ENCODE results near the gene PDZD7. TPM values are rescaled to one million over a fixed set of nuclear protein-coding genes. Genes with fewer than 3 reads are reported as not detected.

PDZD7 gene
- total RNA-seq, 4 donors from 2014 or later, result under 0.01 to 1.3 (median 0.61) TPM; not detected in 1

GRCh38 chr10:101006593-101007098 lies 24.3 kb downstream of the PDZD7 start:
- peaks cover 6 to 11% of the 10 kb centered on the region in 2 donors for H3K4me1 ChIP-seq
- no peaks in the 10 kb centered on the region for H3K27me3 ChIP-seq
- H3K27ac ChIP-seq, result peak overlapping the region; percentile 64 to 71
- intact Hi-C loops (cut with DNase I; ENCODE audit: low total_unique reads), result no loop called here
- TF ChIP-seq CTCF (IDR thresholded peaks at IDR 0.05), result no peak
- TF ChIP-seq POLR2A (IDR thresholded peaks at IDR 0.05), result no peak
- peak in 1 of 2 donors; percentile 46 for DNase-seq
- H3K36me3 ChIP-seq, result no peaks in the 10 kb centered on the region
- H3K4me3 ChIP-seq, result no peak overlapping the region
- H3K9me3 ChIP-seq, result no peaks in the 10 kb centered on the region

GRCh38 chr10:101005869-101006567 lies 24.9 kb downstream of the PDZD7 start:
- Histone ChIP-seq H3K9me3 (no peaks in the 10 kb centered on the region), H3K4me3 (no peak overlapping the region), H3K4me1 (peaks cover 6 to 11% of the 10 kb centered on the region in 2 donors), H3K27me3 (no peaks in the 10 kb centered on the region), H3K36me3 (no peaks in the 10 kb centered on the region), H3K27ac (peak overlapping the region in 1 of 2 donors; percentile 71)
- TF ChIP-seq CTCF (IDR thresholded peaks at IDR 0.05) (no peak), POLR2A (IDR thresholded peaks at IDR 0.05) (no peak)
- intact Hi-C loops (cut with DNase I; ENCODE audit: low total_unique reads), result no loop called here
- DNase-seq, result no peak

- H3K36me3 ChIP-seq, result no peaks in the 10 kb centered on the region
- no peak overlapping the region for H3K4me3 ChIP-seq
- H3K9me3 ChIP-seq, result no peaks in the 10 kb centered on the region
- no peaks in the 10 kb centered on the region for H3K27me3 ChIP-seq
- H3K27ac ChIP-seq, result no peak overlapping the region
- TF ChIP-seq CTCF (IDR thresholded peaks at IDR 0.05) (no peak), POLR2A (IDR thresholded peaks at IDR 0.05) (no peak)
- intact Hi-C loops (cut with DNase I; ENCODE audit: low total_unique reads), result no loop called here
- peaks cover 6 to 11% of the 10 kb centered on the region in 2 donors for H3K4me1 ChIP-seq
- DNase-seq, result no peak
Measured at GRCh38 chr10:101005361-101005760, 25.6 kb downstream of the PDZD7 start.

- no peak for DNase-seq
- peaks cover 6 to 11% of the 10 kb centered on the region in 2 donors for H3K4me1 ChIP-seq
- no peaks in the 10 kb centered on the region for H3K27me3 ChIP-seq
- H3K27ac ChIP-seq, result no peak overlapping the region
- no peak overlapping the region for H3K4me3 ChIP-seq
- no peaks in the 10 kb centered on the region for H3K36me3 ChIP-seq
- no peaks in the 10 kb centered on the region for H3K9me3 ChIP-seq
- intact Hi-C loops (cut with DNase I; ENCODE audit: low total_unique reads), result no loop called here
- no peak for TF ChIP-seq CTCF (IDR thresholded peaks at IDR 0.05)
- no peak for TF ChIP-seq POLR2A (IDR thresholded peaks at IDR 0.05)
Measured at GRCh38 chr10:101003639-101004206, 27.2 kb downstream of the PDZD7 start.

GRCh38 chr10:101002456-101002855 lies 28.5 kb downstream of the PDZD7 start:
- H3K4me3 ChIP-seq, result no peak overlapping the region
- TF ChIP-seq CTCF (IDR thresholded peaks at IDR 0.05) (no peak), POLR2A (IDR thresholded peaks at IDR 0.05) (no peak)
- H3K27me3 ChIP-seq, result no peaks in the 10 kb centered on the region
- H3K36me3 ChIP-seq, result no peaks in the 10 kb centered on the region
- H3K4me1 ChIP-seq, result peaks cover 0 to 11% of the 10 kb centered on the region in 2 donors
- intact Hi-C loops (cut with DNase I; ENCODE audit: low total_unique reads), result no loop called here
- H3K9me3 ChIP-seq, result no peaks in the 10 kb centered on the region
- peak overlapping the region; percentile 100 for H3K27ac ChIP-seq
- DNase-seq, result no peak
